Transverse colon (tissue), 4 donors: ENCODE data around the gene APLNR. TPM values are rescaled to one million over a fixed set of nuclear protein-coding genes. Genes with fewer than 3 reads are reported as not detected.

ENCODE experiments used
- DNase-seq: peaks from one replicate; pipeline ENCODE4 v3.0.0-alpha.2; 2019
- H3K27ac ChIP-seq, 4 donors: fragments of 200-600 bp; sonication (generic); 2 replicates each; pipeline ENCODE4 v1.5.1; 2016 to 2018; ENCODE audit warnings: inconsistent platforms in 4 of 4
- H3K27me3 ChIP-seq: fragments of 200-600 bp; sonication (generic); 2 replicates; pipeline ENCODE4 v1.5.1; 2017; ENCODE audit warnings: inconsistent platforms
- H3K36me3 ChIP-seq, 4 donors: fragments of 200-600 bp; sonication (generic); 2 replicates each; pipeline ENCODE4 v1.5.1; 2017 to 2019; ENCODE audit warnings: inconsistent platforms in 4 of 4
- H3K4me1 ChIP-seq, 4 donors: fragments of 200-600 bp; sonication (generic); 2 replicates each; pipeline ENCODE4 v1.5.1; 2017 to 2020; ENCODE audit warnings: inconsistent platforms in 4 of 4
- H3K4me3 ChIP-seq, 4 donors: fragments of 200-600 bp; sonication (generic); 1 replicate in 1 of 4; 2 replicates in 3 of 4; pipeline versions ENCODE4 v1.5.1 to v1.6.1; 2017 to 2019; ENCODE audit warnings: inconsistent platforms in 4 of 4
- H3K9me3 ChIP-seq, 2 donors: fragments of 200-600 bp; sonication (generic); 2 replicates each; pipeline ENCODE4 v1.5.1; 2017 to 2019; ENCODE audit warnings: inconsistent platforms in 2 of 2
- CTCF ChIP-seq, 5 experiments: fragments of 200-600 bp in 3 of 5; fragments of 450-650 bp in 2 of 5; sonication (generic) in 3 of 5; IDR thresholded peaks; 1 replicate in 2 of 5; 2 replicates in 3 of 5; pipeline ENCODE4 v1.5.1; 2016 to 2017; ENCODE audit warnings: antibody characterized with exemption in 5 of 5, inconsistent platforms in 3 of 5, mild to moderate bottlenecking in 2 of 5, moderate library complexity in 1 of 5
- EP300 ChIP-seq: sonication (generic); formaldehyde crosslinking; IDR thresholded peaks from one replicate; pipeline ENCODE4 v1.6.1; 2017; ENCODE audit warnings: antibody characterized with exemption, low read depth
- POLR2A ChIP-seq: fragments of 450-650 bp; IDR thresholded peaks from one replicate; pipeline ENCODE4 v1.6.1; 2016; ENCODE audit warnings: antibody characterized with exemption, mild to moderate bottlenecking, moderate library complexity
- POLR2AphosphoS5 ChIP-seq, 3 donors: sonication (generic); formaldehyde crosslinking; IDR thresholded peaks; one replicate each; pipeline ENCODE4 v1.6.1; 2016; ENCODE audit warnings: antibody characterized with exemption in 3 of 3
- WGBS, 2 donors: methylation state at CpG; one replicate each; pipeline ENCODE4 v1.1.5; 2018; ENCODE audit warnings: low coverage in 1 of 2; 5-methylcytosine and 5-hydroxymethylcytosine counted together
- in situ Hi-C, 4 donors: fragments of 200-750 bp; cut with MboI; loops; one replicate each; pipeline versions ENCODE4 v1.15.0 to v1.15.1; 2017; ENCODE audit warnings: low sequenced_read_pairs in 3 of 4, low pct_ligation_motif_present in 1 of 4, low pct_unique_long_range_greater_than_20kb in 1 of 4
- intact Hi-C: fragments of 100-400 bp; cut with DNase I; formaldehyde crosslinking; loops from one replicate; pipeline ENCODE4 v1.15.1; 2023; ENCODE audit warnings: low total_unique reads
- total RNA-seq, 4 donors: library from RNA; depleted of rRNA; stranded (reverse); fragments of >200 nt; gene quantifications; one replicate each; pipeline ENCODE4 v1.1.0, GENCODE V29; 2016

Gene APLNR
- total RNA-seq, 4 donors from 2014 or later, result 0.68 to 2.6 (median 2.1) TPM; not detected in 1

DNA sequence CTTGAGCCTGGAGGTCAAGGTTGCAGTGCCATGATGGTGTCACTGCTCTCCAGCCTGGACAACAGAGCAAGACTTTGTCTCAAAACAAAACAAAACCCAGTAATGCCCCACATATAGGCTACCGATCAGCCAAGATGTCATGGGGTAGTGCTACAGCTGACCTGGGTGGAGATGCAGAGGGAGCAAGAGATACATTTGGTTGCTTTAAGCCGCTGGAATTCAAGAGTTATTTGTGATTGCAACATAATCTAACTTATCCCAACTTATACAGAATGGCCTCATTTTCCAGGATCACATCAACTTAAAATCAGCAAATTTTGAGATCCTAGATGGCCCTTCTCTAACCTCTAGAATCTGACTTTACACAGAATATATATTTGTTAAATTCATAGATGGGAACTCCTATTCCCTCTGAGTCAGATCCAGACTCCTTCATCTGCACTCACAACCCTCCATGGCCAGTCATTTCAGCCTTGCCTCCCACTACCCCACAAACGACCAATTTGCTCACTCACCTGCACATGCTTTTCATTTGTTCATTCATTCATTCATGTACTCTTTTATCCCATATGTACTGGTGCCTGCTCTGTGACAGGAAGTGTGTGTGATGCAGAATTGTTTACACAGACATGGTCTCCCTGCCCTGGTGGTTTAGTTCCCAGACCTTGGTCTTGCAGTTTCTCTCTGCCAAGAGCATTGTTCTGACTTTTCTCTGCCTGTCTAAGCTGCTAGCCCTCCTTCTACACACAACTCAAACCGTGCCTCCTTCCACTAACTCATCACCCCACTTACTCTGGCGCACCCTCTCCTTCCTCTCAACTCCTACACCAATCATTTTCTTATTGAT, 24.1 kb upstream of the APLNR start:
- no peaks in the 10 kb centered on the region for H3K36me3 ChIP-seq
- in situ Hi-C loops, result loop anchor here in 1 of 4 donors (25.0 kb wide), 1 partner anchor 424 kb away; no protein-coding TSS in a partner anchor
- H3K9me3 ChIP-seq, result peaks cover 0 to 6% of the 10 kb centered on the region in 2 donors
- H3K4me1 ChIP-seq, result no peaks in the 10 kb centered on the region
- H3K27me3 ChIP-seq, result no peaks in the 10 kb centered on the region
- TF ChIP-seq CTCF (IDR thresholded peaks at IDR 0.05) (no peak), EP300 (no peak), POLR2A (no peak), POLR2AphosphoS5 (IDR thresholded peaks at IDR 0.05) (no peak)
- H3K4me3 ChIP-seq, result no peak overlapping the region
- 44 to 63% methylated on average over 3 to 5 of the region's 5 CpGs for WGBS, 2 donors
- intact Hi-C loops, result no loop called here
- no peak for DNase-seq
- H3K27ac ChIP-seq, result no peak overlapping the region

DNA sequence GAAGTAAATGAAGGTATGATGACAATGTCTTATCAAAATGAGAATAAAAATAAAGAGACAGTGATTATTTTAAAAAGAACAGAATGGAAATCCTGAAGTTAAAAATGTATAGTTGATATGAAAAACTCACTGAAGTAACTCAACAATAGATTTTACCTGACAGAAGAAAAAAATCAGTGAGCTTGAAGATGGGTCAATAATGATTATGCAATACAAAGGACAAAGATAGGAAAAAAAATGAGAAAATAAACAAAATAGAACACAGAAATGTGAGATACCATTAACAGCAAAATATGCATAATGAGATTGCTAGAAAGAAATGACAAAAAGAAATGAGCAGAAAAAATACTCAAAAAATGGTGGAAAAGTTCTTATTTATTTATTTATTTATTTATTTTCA, 19.1 kb upstream of the APLNR start:
- Histone ChIP-seq H3K27me3 (no peaks in the 10 kb centered on the region), H3K4me1 (no peaks in the 10 kb centered on the region), H3K4me3 (no peak overlapping the region), H3K9me3 (no peaks in the 10 kb centered on the region), H3K27ac (no peak overlapping the region), H3K36me3 (no peaks in the 10 kb centered on the region)
- in situ Hi-C loops (loop anchor here in 2 of 4 donors (10.0 to 25.0 kb wide), 3 partner anchors 131 to 419 kb away; no protein-coding TSS in a partner anchor), intact Hi-C loops (no loop called here)
- TF ChIP-seq CTCF (IDR thresholded peaks at IDR 0.05) (no peak), POLR2AphosphoS5 (IDR thresholded peaks at IDR 0.05) (no peak), EP300 (no peak), POLR2A (no peak)
- DNase-seq, result no peak

DNA sequence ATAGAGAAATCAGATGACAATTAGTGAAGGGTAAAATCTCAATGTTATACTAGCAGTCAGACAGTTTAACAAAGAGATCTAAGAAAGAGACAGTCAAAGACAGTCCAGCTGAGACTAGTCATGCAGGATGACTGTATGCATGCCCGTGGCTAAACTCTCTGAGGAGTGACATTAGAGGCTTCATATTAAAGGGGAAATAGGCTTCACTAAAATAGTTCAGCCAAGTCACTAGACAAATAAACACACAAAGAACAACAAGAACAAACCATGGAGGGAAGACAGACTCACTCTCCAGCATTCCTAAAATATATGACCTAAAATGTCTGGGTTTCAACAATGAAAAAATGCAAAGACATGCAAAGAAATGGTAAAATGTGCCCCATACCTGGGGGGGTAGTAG, 18.6 kb upstream of the APLNR start:
- no peak for DNase-seq
- Histone ChIP-seq H3K9me3 (no peaks in the 10 kb centered on the region), H3K36me3 (no peaks in the 10 kb centered on the region), H3K4me1 (no peaks in the 10 kb centered on the region), H3K27ac (no peak overlapping the region), H3K4me3 (no peak overlapping the region), H3K27me3 (no peaks in the 10 kb centered on the region)
- intact Hi-C loops, result no loop called here
- no peak for TF ChIP-seq POLR2A
- TF ChIP-seq EP300, result no peak
- TF ChIP-seq CTCF (IDR thresholded peaks at IDR 0.05), result no peak
- TF ChIP-seq POLR2AphosphoS5 (IDR thresholded peaks at IDR 0.05), result no peak
- in situ Hi-C loops, result loop anchor here in 2 of 4 donors (10.0 to 25.0 kb wide), 3 partner anchors 131 to 418 kb away; no protein-coding TSS in a partner anchor
- WGBS, 2 donors, result 38 to 48% methylated on average over 1 of the region's 1 CpG

DNA sequence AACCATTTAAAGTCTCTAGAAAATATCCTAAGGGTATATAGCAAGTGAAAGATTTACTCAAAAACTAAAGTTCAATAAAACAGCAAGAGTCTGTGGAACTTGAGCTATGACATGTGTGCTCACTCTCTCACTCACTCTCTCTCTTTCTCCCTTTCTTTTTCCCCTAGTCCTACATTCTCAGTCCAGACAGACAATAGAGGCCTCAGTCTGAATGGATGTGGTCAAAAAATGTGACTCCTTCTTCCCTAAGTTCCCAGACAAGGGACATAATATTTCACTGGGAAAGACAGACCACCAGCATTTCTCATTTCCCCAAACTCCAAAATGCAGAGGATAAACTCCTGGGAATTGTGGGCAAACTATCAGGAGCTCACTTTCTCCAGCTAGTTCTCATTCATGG, 17.6 kb upstream of the APLNR start:
- no peaks in the 10 kb centered on the region for H3K36me3 ChIP-seq
- H3K4me3 ChIP-seq, result no peak overlapping the region
- no peaks in the 10 kb centered on the region for H3K27me3 ChIP-seq
- DNase-seq, result no peak
- H3K4me1 ChIP-seq, result peaks cover 0 to 2% (median 0%) of the 10 kb centered on the region in 4 donors
- H3K9me3 ChIP-seq, result no peaks in the 10 kb centered on the region
- intact Hi-C loops, result loop anchor here (5.0 kb wide), 1 partner anchor 137 kb away; no protein-coding TSS in a partner anchor
- H3K27ac ChIP-seq, result no peak overlapping the region
- in situ Hi-C loops, result loop anchor here in 2 of 4 donors (10.0 to 25.0 kb wide), 3 partner anchors 130 to 417 kb away; no protein-coding TSS in a partner anchor
- TF ChIP-seq POLR2AphosphoS5 (IDR thresholded peaks at IDR 0.05) (no peak), CTCF (IDR thresholded peaks at IDR 0.05) (no peak), EP300 (no peak), POLR2A (no peak)
